Measurements from ENCODE around the gene WNT3A. TPM values are rescaled to one million over a fixed set of nuclear protein-coding genes. Genes with fewer than 3 reads are reported as not detected.

Gene WNT3A
- total RNA-seq, 2 experiments from 2014 or later, result not detected

- Mint-ChIP-seq H3K27ac (peak overlapping the region; percentile 17), H3K36me3 (peaks cover 12% of the 10 kb centered on the region), H3K4me3 (no peak overlapping the region), H3K4me1 (peaks cover 21% of the 10 kb centered on the region), H3K9me3 (no peaks in the 10 kb centered on the region), H3K27me3 (no peaks in the 10 kb centered on the region)
- no peak for DNase-seq
Measured at GRCh38 chr1:228105996-228106799, 99.4 kb downstream of the WNT3A start.

GRCh38 chr1:228106800-228107054, 99.9 kb downstream of the WNT3A start:
- Mint-ChIP-seq H3K9me3 (no peaks in the 10 kb centered on the region), H3K36me3 (peaks cover 7% of the 10 kb centered on the region), H3K4me1 (peaks cover 17% of the 10 kb centered on the region), H3K27me3 (no peaks in the 10 kb centered on the region), H3K27ac (no peak overlapping the region), H3K4me3 (no peak overlapping the region)
- no peak for DNase-seq

GRCh38 chr1:228107636-228108035, 100.8 kb downstream of the WNT3A start:
- Mint-ChIP-seq H3K4me1 (peaks cover 17% of the 10 kb centered on the region), H3K9me3 (no peaks in the 10 kb centered on the region), H3K27ac (peak overlapping the region; percentile 16), H3K4me3 (peak overlapping the region; percentile 92), H3K27me3 (no peaks in the 10 kb centered on the region), H3K36me3 (peaks cover 7% of the 10 kb centered on the region)
- no peak for DNase-seq

GRCh38 chr1:228108055-228108690, 101.4 kb downstream of the WNT3A start:
- Mint-ChIP-seq H3K27ac (peak overlapping the region; percentile 93), H3K27me3 (no peaks in the 10 kb centered on the region), H3K4me1 (peaks cover 17% of the 10 kb centered on the region), H3K9me3 (no peaks in the 10 kb centered on the region), H3K36me3 (peaks cover 7% of the 10 kb centered on the region), H3K4me3 (peak overlapping the region; percentile 92)
- DNase-seq, result no peak

GRCh38 chr1:228108742-228109072, 101.9 kb downstream of the WNT3A start:
- Mint-ChIP-seq H3K4me3 (peak overlapping the region; percentile 92), H3K9me3 (no peaks in the 10 kb centered on the region), H3K4me1 (peaks cover 17% of the 10 kb centered on the region), H3K36me3 (peaks cover 2% of the 10 kb centered on the region), H3K27ac (peak overlapping the region; percentile 93), H3K27me3 (no peaks in the 10 kb centered on the region)
- no peak for DNase-seq

- Mint-ChIP-seq H3K27ac (peak within 1 kb of the TSS; percentile 93), H3K4me1 (peaks cover 15% of the 10 kb centered on the region), H3K9me3 (no peaks in the 10 kb centered on the region), H3K36me3 (peaks cover under 1% of the 10 kb centered on the region), H3K4me3 (peak within 1 kb of the TSS; percentile 92), H3K27me3 (no peaks in the 10 kb centered on the region)
- DNase-seq, result peak; percentile 98
Measured at GRCh38 chr1:228109073-228109961, 102.5 kb downstream of the WNT3A start, which contains the start of gene MRPL55. TSS of gene MRPL55 (minus strand) at chr1:228109299. CDS start at chr1:228108260, 1,039 bp downstream.

GRCh38 chr1:228109962-228110488, 103.2 kb downstream of the WNT3A start:
- Mint-ChIP-seq H3K27ac (peak overlapping the region; percentile 93), H3K9me3 (no peaks in the 10 kb centered on the region), H3K36me3 (no peaks in the 10 kb centered on the region), H3K4me3 (peak overlapping the region; percentile 92), H3K27me3 (no peaks in the 10 kb centered on the region), H3K4me1 (peaks cover 15% of the 10 kb centered on the region)
- DNase-seq, result no peak

- Mint-ChIP-seq H3K27me3 (no peaks in the 10 kb centered on the region), H3K27ac (no peak overlapping the region), H3K4me3 (no peak overlapping the region), H3K36me3 (no peaks in the 10 kb centered on the region), H3K9me3 (no peaks in the 10 kb centered on the region), H3K4me1 (peaks cover 15% of the 10 kb centered on the region)
- DNase-seq, result no peak
Measured at GRCh38 chr1:228110556-228110955, 103.8 kb downstream of the WNT3A start.

Other genes starting within 250 kb of the WNT3A start
- not detected for gene PRSS38, start 191.3 kb upstream of the WNT3A start, total RNA-seq
- gene WNT9A, start 59.1 kb upstream of the WNT3A start, total RNA-seq, result not detected
- 100 to 1,000 TPM; 342 to 350 TPM for gene ARF1, start 75.7 kb downstream of the WNT3A start, total RNA-seq
- gene C1orf35, start 96.3 kb downstream of the WNT3A start, total RNA-seq, result 10 to 100 TPM; 24.4 to 26.1 TPM
- 10 to 100 TPM; 75.0 to 82.4 TPM for gene MRPL55, start 102.3 kb downstream of the WNT3A start, total RNA-seq
- 100 to 1,000 TPM; 294 to 304 TPM for gene GUK1, start 133.3 kb downstream of the WNT3A start, total RNA-seq
- 1 to 10 TPM; 1.1 to 1.2 TPM for gene GJC2, start 142.9 kb downstream of the WNT3A start, total RNA-seq
- gene IBA57, start 158.8 kb downstream of the WNT3A start, total RNA-seq, result 10 to 100 TPM; 18.1 to 19.3 TPM
- 10 to 100 TPM; 13.7 to 14.9 TPM for gene OBSCN, start 201.0 kb downstream of the WNT3A start, total RNA-seq

Data from activated naive CD8-positive, alpha-beta T cell treated with anti-CD3 and anti-CD28 coated beads for 36 hours (primary cell).